GM12864 (cell line): ENCODE results near the gene PCK2.

ENCODE experiments used
- DNase-seq: peaks from one replicate; pipeline ENCODE4 v3.0.0-alpha.2; 2011; ENCODE audit warnings: low read depth
- H3K4me3 ChIP-seq: 2 replicates; pipeline ENCODE4 v1.5.1; 2011; ENCODE audit warnings: mild to moderate bottlenecking, low read depth, low read length, control low read depth
- CTCF ChIP-seq: IDR thresholded peaks from 2 replicates; pipeline ENCODE4 v1.5.1; 2011; ENCODE audit warnings: low read depth, mild to moderate bottlenecking, moderate library complexity, low read length, control low read depth, inconsistent platforms; ENCODE audit errors: missing control alignments

PCK2 gene

GRCh38 chr14:24072436-24072835 is 21.7 kb upstream of the PCK2 start:
- no peak for DNase-seq
- no peak for TF ChIP-seq CTCF

GRCh38 chr14:24072881-24073877 is 20.9 kb upstream of the PCK2 start:
- no peak for TF ChIP-seq CTCF
- no peak for DNase-seq
- H3K4me3 ChIP-seq, result no peak overlapping the region

More at GRCh38 chr14:24072436-24072835, 21.7 kb upstream of the PCK2 start:
- H3K4me3 ChIP-seq, result no peak overlapping the region

GRCh38 chr14:24074625-24075484 is 19.3 kb upstream of the PCK2 start:
- TF ChIP-seq CTCF, result no peak
- no peak overlapping the region for H3K4me3 ChIP-seq
- DNase-seq, result no peak

GRCh38 chr14:24075485-24076301 is 18.4 kb upstream of the PCK2 start:
- TF ChIP-seq CTCF, result no peak
- no peak for DNase-seq
- H3K4me3 ChIP-seq, result no peak overlapping the region

- no peak overlapping the region for H3K4me3 ChIP-seq
- no peak for DNase-seq
- no peak for TF ChIP-seq CTCF
These were observed 17.9 kb upstream of the PCK2 start for GRCh38 chr14:24076302-24076601.

GRCh38 chr14:24077086-24077485 is 17.0 kb upstream of the PCK2 start:
- no peak for DNase-seq
- H3K4me3 ChIP-seq, result no peak overlapping the region
- TF ChIP-seq CTCF, result no peak
